Stimulated activated naive CD4-positive, alpha-beta T cell (primary cell): ENCODE data around the gene GSTK1.

Experiments
- DNase-seq, 6 experiments: peaks; one replicate each; lab custom pipeline; 2025; lab: John Stamatoyannopoulos, UW

The GSTK1 gene

DNA sequence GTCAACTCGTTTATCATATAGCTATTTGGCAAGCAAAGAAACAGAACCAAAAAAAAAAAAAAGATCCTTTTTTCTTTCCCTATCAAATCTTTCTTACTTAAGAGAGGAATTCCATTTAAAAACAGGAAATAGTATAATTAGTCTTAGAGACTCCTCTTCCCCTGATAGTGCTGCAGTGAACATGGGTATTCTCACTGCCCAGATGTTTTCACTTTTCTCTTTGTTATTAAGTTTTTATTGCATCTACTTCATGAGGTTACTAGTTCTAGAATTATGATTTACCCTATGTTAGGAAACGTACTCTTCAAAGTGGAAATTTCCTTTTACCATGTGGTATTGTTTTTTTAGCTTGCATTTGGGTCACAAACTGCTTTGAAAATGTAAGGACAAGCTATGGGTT lies 33.4 kb downstream of the GSTK1 start:
- DNase-seq: no peak

DNA sequence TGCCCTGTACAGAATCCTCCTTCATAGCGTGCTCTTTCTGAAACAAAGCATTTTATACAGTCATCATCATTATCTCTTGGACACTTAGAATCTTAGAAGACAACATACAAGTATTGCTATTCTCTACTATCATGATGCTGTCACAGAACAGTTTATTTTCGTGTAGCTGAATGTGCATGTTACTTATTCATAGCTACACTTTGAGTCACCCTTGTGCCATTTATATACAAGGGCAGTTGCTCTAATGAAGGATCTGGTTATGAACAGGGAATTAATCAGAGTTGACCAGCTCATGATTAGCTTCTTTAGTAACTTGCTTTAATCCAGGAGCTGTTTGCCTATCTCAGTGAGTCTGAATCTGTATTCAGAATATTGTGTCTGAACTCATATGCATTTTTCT lies 36.1 kb downstream of the GSTK1 start:
- DNase-seq: no peak

DNA sequence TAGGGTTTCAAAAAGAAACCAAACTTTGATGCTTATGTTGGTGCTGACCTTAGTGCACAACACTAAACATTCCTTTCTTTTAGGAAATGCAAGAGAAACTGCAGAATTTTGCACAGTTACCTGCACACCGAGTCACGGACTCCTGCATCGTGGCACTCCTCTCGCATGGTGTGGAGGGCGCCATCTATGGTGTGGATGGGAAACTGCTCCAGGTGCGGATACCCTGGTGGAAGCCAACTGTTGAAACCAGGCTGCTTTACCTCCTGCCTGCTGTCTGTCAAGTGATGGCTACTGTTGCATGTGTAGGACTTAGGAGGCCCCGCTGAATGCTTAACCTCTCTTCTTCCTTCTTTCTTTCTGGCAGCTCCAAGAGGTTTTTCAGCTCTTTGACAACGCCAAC lies 36.6 kb downstream of the GSTK1 start:
- DNase-seq: peak; percentile 31 to 72 (median 54)

DNA sequence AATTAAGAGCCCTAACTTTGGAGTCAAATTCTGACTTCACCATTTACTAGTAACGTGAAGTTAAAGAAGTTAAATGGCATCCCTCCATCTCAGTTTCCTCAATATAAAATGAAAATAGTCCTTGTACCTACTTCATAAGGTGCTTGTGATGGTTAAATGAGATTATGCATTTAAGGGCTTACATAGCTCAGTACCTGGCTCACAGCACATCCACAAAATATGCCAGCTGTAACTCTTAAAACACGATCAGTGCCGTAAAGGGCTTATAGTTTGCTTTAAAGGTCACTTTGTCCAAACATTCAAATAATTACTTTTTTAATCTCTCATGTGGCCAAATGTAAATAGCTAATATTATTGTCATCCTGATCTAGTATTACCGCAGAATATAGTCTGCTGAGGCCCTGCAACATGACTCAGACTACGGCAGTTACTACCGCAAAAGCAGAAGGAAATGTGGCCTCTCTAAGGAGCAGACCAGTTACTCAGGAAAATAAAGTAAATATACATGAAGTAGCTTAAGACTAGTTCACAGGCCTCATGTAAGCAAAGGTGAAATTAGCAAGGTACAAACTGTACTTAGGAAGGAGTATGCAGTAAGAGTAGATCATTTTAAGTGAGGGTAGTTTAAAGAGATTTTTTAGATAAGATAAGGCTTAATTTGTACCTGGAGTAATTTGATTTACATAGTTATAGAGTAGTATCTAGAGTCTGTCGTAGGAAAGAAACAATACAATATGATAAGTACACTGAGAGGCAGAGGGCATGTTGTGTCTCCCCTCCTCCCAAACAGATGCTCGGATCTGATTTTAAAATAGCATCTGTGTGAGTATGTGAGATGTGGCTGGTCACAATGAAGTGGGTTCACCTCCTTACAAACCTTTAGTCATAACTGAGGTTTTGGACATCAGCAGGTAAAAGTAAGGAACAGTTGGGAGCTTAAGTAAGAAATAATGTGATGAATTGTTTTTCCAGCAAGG lies 38.0 kb downstream of the GSTK1 start:
- DNase-seq: no peak

DNA sequence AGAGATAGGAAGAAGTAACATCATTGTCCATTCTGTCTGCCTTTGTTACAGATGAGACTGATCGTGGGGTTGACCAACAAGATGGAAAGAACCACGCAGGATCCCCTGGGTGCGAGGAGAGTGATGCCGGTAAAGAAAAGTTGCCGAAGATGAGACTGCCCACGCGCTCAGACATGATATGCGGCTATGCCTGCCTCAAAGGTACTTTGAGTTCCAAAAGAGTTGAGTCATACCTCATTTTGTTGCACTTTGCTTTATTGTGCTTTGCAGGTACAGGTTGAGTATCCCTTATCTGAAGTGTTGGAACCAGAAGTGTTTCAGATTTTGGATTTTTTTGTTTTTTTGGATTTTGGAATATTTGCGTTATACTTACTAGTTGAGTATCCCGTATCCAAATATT lies 40.5 kb downstream of the GSTK1 start:
- DNase-seq: no peak

DNA sequence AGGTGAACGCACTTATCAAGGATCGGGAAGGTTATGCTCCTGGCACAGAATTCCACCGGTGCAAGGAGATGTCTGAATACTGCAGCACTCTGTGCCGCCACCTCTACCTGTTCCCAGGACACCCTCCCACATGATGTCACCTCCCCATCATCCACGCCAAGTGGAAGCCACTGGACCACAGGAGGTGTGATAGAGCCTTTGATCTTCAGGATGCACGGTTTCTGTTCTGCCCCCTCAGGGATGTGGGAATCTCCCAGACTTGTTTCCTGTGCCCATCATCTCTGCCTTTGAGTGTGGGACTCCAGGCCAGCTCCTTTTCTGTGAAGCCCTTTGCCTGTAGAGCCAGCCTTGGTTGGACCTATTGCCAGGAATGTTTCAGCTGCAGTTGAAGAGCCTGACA lies 41.7 kb downstream of the GSTK1 start:
- DNase-seq: no peak

DNA sequence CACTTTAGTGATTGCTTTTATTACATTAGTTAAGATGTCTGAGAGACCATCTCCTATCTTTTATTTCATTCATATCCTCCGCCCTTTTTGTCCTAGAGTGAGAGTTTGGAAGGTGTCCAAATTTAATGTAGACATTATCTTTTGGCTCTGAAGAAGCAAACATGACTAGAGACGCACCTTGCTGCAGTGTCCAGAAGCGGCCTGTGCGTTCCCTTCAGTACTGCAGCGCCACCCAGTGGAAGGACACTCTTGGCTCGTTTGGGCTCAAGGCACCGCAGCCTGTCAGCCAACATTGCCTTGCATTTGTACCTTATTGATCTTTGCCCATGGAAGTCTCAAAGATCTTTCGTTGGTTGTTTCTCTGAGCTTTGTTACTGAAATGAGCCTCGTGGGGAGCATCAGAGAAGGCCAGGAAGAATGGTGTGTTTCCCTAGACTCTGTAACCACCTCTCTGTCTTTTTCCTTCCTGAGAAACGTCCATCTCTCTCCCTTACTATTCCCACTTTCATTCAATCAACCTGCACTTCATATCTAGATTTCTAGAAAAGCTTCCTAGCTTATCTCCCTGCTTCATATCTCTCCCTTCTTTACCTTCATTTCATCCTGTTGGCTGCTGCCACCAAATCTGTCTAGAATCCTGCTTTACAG lies 42.3 kb downstream of the GSTK1 start:
- DNase-seq: peak; percentile 20 to 49 (median 38)

DNA sequence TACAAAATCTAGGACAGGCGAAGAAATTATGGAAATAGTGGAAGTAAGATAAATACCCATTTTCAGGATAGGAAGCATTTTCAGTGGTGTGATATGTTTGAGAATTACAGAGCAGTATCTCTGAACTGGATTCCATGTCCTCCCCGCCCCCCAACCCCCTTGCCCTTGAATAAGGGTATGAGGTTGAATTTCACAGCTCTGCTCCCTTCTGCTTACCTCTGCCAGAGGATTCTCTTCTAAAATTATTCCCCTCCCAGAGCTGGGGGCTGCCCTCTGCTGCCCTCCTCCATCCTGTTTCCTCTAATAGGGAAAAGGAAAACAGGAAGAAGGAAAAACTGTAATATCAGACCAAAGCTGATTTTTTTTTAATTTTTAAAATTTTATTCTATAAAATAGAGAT lies 45.4 kb downstream of the GSTK1 start:
- no peak for DNase-seq

DNA sequence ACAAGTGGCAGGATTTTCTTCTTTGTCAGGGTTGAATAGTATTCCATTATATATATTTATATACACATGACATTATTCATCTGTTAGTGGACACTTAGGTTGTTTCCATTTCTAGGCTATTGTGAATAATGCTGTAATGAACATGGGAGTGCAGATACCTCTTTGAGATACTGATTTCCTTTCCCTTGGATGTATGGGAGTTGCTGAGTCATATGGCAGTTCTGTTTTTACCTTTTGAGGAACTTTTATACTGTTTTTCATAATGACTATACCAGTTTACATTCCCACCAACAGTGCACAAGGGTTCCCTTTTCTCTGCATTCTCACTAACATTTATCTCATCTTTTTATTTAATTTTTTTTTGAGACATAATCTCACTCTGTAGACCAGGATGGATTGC lies 50.9 kb downstream of the GSTK1 start:
- no peak for DNase-seq

GRCh38 chr7:143315776-143316175 lies 52.5 kb downstream of the GSTK1 start, which contains the start of gene CLCN1:
Gene CLCN1 (plus strand): TSS chr7:143316111. CDS start chr7:143316213, 102 bp downstream.
- no peak for DNase-seq

- DNase-seq: no peak
Measured at GRCh38 chr7:143316492-143316891, 53.3 kb downstream of the GSTK1 start.

GRCh38 chr7:143318661-143319060 lies 55.4 kb downstream of the GSTK1 start:
- DNase-seq: no peak
